Measurements from ENCODE around the gene NUP43.
"Not testable (repeated sequence)": the region's sequence is repeated elsewhere in the genome, so short reads cannot be mapped to it uniquely, and the experiment has no call there.

The NUP43 gene

GRCh38 chr6:149745252-149745651, 1.1 kb downstream of the NUP43 start:
- not testable (repeated sequence) for DNase-seq

- DNase-seq: no peak
Observed at GRCh38 chr6:149734915-149735314, 11.4 kb downstream of the NUP43 start.

- DNase-seq: no peak
Observed at GRCh38 chr6:149733089-149733720, 13.1 kb downstream of the NUP43 start.

GRCh38 chr6:149729824-149730223, 16.5 kb downstream of the NUP43 start:
- DNase-seq: peak; percentile 81

- no peak for DNase-seq
Observed at GRCh38 chr6:149728499-149729234, 17.7 kb downstream of the NUP43 start.

GRCh38 chr6:149727793-149728498, 18.4 kb downstream of the NUP43 start:
- DNase-seq: peak; percentile 64

GRCh38 chr6:149725785-149726184, 20.5 kb downstream of the NUP43 start:
- no peak for DNase-seq

GRCh38 chr6:149723771-149724417, 22.4 kb downstream of the NUP43 start:
- DNase-seq: peak; percentile 79

GRCh38 chr6:149723262-149723661, 23.1 kb downstream of the NUP43 start:
- no peak for DNase-seq

- DNase-seq: no peak
Observed at GRCh38 chr6:149719531-149719930, 26.8 kb downstream of the NUP43 start.

- peak; percentile 87 for DNase-seq
Observed at GRCh38 chr6:149717588-149718458, 28.5 kb downstream of the NUP43 start, which contains the start of gene LATS1. Gene LATS1, minus strand, starts transcription at chr6:149718101. Its CDS starts 15,975 bp downstream, at chr6:149702126.

- DNase-seq: no peak
Observed at GRCh38 chr6:149717255-149717587, 29.1 kb downstream of the NUP43 start.

- DNase-seq: peak; percentile 71
Observed at GRCh38 chr6:149716181-149716963, 30.0 kb downstream of the NUP43 start.

GRCh38 chr6:149714442-149714841, 31.9 kb downstream of the NUP43 start:
- DNase-seq: no peak

GRCh38 chr6:149711711-149712110, 34.6 kb downstream of the NUP43 start:
- no peak for DNase-seq

GRCh38 chr6:149701714-149702113, 44.6 kb downstream of the NUP43 start:
- DNase-seq: no peak

GRCh38 chr6:149699150-149699549, 47.2 kb downstream of the NUP43 start:
- DNase-seq: no peak

GRCh38 chr6:149698175-149698574, 48.2 kb downstream of the NUP43 start:
- no peak for DNase-seq

- DNase-seq: no peak
Observed at GRCh38 chr6:149696901-149697300, 49.4 kb downstream of the NUP43 start.

GRCh38 chr6:149694921-149695320, 51.4 kb downstream of the NUP43 start:
- no peak for DNase-seq

- DNase-seq: no peak
Observed at GRCh38 chr6:149691201-149691600, 55.1 kb downstream of the NUP43 start.

- DNase-seq: no peak
Observed at GRCh38 chr6:149686230-149686629, 60.1 kb downstream of the NUP43 start.
